ENCODE measurements around the gene ALDOB. TPM values are rescaled to one million over a fixed set of nuclear protein-coding genes. Genes with fewer than 3 reads are reported as not detected.

The ALDOB gene
- total and polyA plus RNA-seq, 7 experiments from 2014 or later, result not detected

DNA sequence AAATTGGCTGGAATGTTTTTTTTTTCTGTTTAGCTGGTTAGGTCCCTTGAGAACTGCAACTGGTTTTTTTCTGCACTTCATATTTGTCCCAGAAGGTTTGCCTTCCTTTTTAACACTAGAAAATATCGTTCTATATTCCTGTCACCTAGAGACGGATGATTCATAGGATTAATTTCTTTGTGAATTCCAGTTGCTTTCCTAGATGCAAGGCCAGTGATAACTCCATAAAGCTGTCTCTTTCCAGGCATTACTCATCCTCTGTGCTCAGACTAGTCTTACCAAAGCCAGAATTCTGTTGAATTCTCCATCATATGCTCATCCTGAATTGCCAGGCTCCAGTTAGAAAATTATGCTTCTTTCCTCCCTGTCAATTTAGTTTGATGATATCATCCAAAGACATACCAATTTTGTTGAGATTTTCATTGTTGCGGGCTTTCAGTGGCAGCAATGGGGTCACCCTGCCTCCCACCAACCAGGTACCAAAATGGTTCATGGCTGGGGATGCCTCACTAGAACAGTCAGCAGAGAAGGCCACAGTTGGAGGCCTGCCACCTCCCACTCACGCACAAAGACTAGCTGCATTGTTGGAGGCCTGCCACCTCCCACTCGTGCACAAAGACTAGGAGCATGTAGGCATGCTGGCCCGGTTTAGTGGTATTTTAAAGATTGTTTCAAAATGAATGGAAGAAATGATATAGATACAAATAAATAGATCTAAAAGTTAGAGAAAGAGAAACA, 59.3 kb downstream of the ALDOB start:
- Mint-ChIP-seq H3K27ac (no peak overlapping the region), H3K36me3 (peaks cover 0 to 7% (median 0%) of the 10 kb centered on the region in 5 donors), H3K27me3 (peaks cover 2 to 30% (median 14%) of the 10 kb centered on the region in 5 donors), H3K4me3 (no peak overlapping the region), H3K4me1 (no peaks in the 10 kb centered on the region), H3K9me3 (peaks cover 0 to 10% (median 2%) of the 10 kb centered on the region in 11 donors)
- no peak for ATAC-seq
- POLR2A ChIA-PET, result no interaction called here
- Histone ChIP-seq H3K4me3 (ENCODE audit: low read length) (no peak overlapping the region), H3K27me3 (ENCODE audit: control insufficient read depth in 2 of 2, insufficient read depth in 2 of 2, low read length in 2 of 2) (peaks cover 0 to 5% of the 10 kb centered on the region in 2 donors), H3K27ac (ENCODE audit: low read depth, low read length) (no peak overlapping the region), H3K4me1 (ENCODE audit: control insufficient read depth in 2 of 2, insufficient read depth in 2 of 2, low read length in 2 of 2) (no peaks in the 10 kb centered on the region), H3K9me3 (ENCODE audit: control insufficient read depth in 2 of 3, low read length in 3 of 3) (no peaks in the 10 kb centered on the region), H3K36me3 (ENCODE audit: control insufficient read depth in 2 of 3, insufficient read depth in 3 of 3, low read length in 3 of 3) (no peaks in the 10 kb centered on the region)
- DNase-seq, result no peak
- CTCF ChIA-PET, result no interaction called here
- intact Hi-C loops (cut with micrococcal nuclease), result no loop called here

DNA sequence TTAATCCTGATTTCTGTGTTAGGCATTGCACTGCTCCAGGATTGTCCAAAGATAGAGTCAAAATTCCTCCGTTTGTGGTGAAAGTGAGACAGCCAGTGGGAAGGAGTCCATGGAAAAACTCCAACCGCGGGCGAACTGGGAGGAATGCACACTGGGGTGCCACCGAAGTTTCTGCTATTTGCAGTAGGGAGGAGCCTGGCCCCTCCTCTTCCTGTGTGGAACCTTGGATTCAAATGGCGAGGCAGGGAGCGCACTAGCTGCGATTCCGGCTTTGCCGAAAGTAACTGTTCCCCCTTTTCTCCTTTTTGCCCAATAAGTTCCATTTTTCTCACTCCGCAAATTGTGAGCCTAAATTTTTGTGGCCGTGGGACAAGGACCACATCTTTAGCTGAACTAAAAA, 60.0 kb downstream of the ALDOB start:
- Histone ChIP-seq H3K27me3 (ENCODE audit: control insufficient read depth in 2 of 2, insufficient read depth in 2 of 2, low read length in 2 of 2) (peaks cover 0 to 5% of the 10 kb centered on the region in 2 donors), H3K9me3 (ENCODE audit: control insufficient read depth in 2 of 3, low read length in 3 of 3) (no peaks in the 10 kb centered on the region), H3K4me3 (ENCODE audit: low read length) (no peak overlapping the region), H3K36me3 (ENCODE audit: control insufficient read depth in 2 of 3, insufficient read depth in 3 of 3, low read length in 3 of 3) (no peaks in the 10 kb centered on the region), H3K4me1 (ENCODE audit: control insufficient read depth in 2 of 2, insufficient read depth in 2 of 2, low read length in 2 of 2) (no peaks in the 10 kb centered on the region), H3K27ac (ENCODE audit: low read depth, low read length) (no peak overlapping the region)
- peaks cover 0 to 10% (median 2%) of the 10 kb centered on the region in 11 donors for H3K9me3 Mint-ChIP-seq
- peaks cover 2 to 32% (median 14%) of the 10 kb centered on the region in 5 donors for H3K27me3 Mint-ChIP-seq
- intact Hi-C loops (cut with micrococcal nuclease), result no loop called here
- CTCF ChIA-PET, result no interaction called here
- no peak overlapping the region for H3K4me3 Mint-ChIP-seq
- ATAC-seq (no peak), DNase-seq (no peak)
- peaks cover 0 to 7% (median 0%) of the 10 kb centered on the region in 5 donors for H3K36me3 Mint-ChIP-seq
- POLR2A ChIA-PET, result no interaction called here
- no peak overlapping the region for H3K27ac Mint-ChIP-seq
- H3K4me1 Mint-ChIP-seq, result no peaks in the 10 kb centered on the region

DNA sequence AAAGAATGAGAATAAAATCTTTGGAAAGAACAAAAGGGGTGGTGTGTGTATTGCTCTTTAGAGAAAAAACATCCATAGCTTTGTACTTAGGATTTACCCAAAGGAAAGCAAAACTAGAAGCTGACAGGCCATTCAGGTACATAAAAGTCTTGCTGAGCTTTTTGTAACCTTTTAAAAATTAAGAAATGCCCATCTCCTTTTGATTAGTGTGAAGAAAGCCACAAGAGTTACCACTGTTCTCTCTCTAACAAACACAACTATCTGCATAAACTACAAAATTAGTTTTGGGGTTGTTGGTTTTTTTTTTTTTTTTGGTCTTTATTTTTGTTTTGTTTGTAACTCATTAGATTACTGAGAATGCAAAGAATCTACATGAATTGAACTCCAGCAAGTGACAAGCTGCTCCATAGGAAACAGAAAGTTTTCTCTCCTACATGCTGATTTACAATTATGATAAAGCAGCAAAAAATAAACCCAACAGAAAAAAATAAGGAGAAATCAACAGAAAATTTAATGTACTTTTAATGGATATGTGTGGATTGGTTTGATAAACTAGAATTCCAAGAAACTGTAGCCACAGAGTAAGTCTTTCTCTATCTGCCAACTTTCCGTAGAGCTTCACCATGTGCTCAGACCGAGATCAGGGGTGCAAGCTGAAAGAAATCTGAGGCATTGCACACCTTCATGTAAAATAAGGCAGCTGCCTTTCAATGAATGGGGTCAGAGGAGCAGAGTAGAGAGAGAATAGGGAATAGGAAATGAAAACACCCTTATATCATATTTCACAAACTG, 63.1 kb downstream of the ALDOB start:
- Histone ChIP-seq H3K4me3 (ENCODE audit: low read length) (no peak overlapping the region), H3K36me3 (ENCODE audit: control insufficient read depth in 2 of 3, insufficient read depth in 3 of 3, low read length in 3 of 3) (no peaks in the 10 kb centered on the region), H3K9me3 (ENCODE audit: control insufficient read depth in 2 of 3, low read length in 3 of 3) (no peaks in the 10 kb centered on the region), H3K27ac (ENCODE audit: low read depth, low read length) (no peak overlapping the region), H3K4me1 (ENCODE audit: control insufficient read depth in 2 of 2, insufficient read depth in 2 of 2, low read length in 2 of 2) (no peaks in the 10 kb centered on the region), H3K27me3 (ENCODE audit: control insufficient read depth in 2 of 2, insufficient read depth in 2 of 2, low read length in 2 of 2) (peaks cover 0 to 5% of the 10 kb centered on the region in 2 donors)
- Mint-ChIP-seq H3K27ac (no peak overlapping the region), H3K27me3 (peaks cover 2 to 27% (median 20%) of the 10 kb centered on the region in 5 donors), H3K36me3 (peaks cover 0 to 7% (median 0%) of the 10 kb centered on the region in 5 donors), H3K4me3 (no peak overlapping the region), H3K4me1 (no peaks in the 10 kb centered on the region), H3K9me3 (peaks cover 0 to 5% (median 0%) of the 10 kb centered on the region in 11 donors)
- ChIA-PET CTCF (no interaction called here), POLR2A (no interaction called here)
- ATAC-seq (no peak), DNase-seq (no peak)
- intact Hi-C loops (cut with micrococcal nuclease), result no loop called here

DNA sequence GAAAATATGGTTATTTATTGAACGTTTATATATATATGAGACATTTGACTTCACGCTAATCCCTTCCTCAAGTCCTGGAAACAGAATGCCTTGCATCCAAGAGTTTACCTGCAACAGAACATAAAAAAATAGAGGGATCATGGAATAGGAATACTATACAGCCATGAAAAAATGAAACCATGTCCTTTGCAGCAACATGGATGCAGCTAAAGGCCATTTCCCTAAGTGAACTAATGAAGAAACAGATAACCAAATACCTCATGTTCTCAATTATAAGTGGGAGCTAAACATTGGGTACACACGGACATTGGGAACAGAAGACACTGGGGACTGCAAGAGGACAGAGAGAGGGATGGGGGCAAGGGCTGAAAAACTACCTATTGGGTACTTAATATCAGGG, 63.8 kb downstream of the ALDOB start:
- DNase-seq (no peak), ATAC-seq (no peak)
- Histone ChIP-seq H3K4me3 (ENCODE audit: low read length) (no peak overlapping the region), H3K9me3 (ENCODE audit: control insufficient read depth in 2 of 3, low read length in 3 of 3) (no peaks in the 10 kb centered on the region), H3K27me3 (ENCODE audit: control insufficient read depth in 2 of 2, insufficient read depth in 2 of 2, low read length in 2 of 2) (peaks cover 0 to 5% of the 10 kb centered on the region in 2 donors), H3K27ac (ENCODE audit: low read depth, low read length) (no peak overlapping the region), H3K4me1 (ENCODE audit: control insufficient read depth in 2 of 2, insufficient read depth in 2 of 2, low read length in 2 of 2) (no peaks in the 10 kb centered on the region), H3K36me3 (ENCODE audit: control insufficient read depth in 2 of 3, insufficient read depth in 3 of 3, low read length in 3 of 3) (no peaks in the 10 kb centered on the region)
- Mint-ChIP-seq H3K4me1 (no peaks in the 10 kb centered on the region), H3K27me3 (peaks cover 2 to 28% (median 20%) of the 10 kb centered on the region in 5 donors), H3K9me3 (peaks cover 0 to 4% (median 0%) of the 10 kb centered on the region in 11 donors), H3K4me3 (no peak overlapping the region), H3K36me3 (peaks cover 0 to 7% (median 0%) of the 10 kb centered on the region in 5 donors), H3K27ac (no peak overlapping the region)
- ChIA-PET CTCF (no interaction called here), POLR2A (no interaction called here)
- intact Hi-C loops (cut with micrococcal nuclease), result no loop called here

Other genes starting within 250 kb of the ALDOB start
- under 1 TPM in 1 of 5 experiments, not detected in 4; 0.07 TPM for gene BAAT, start 50.8 kb downstream of the ALDOB start, total RNA-seq
- gene BAAT, start 50.8 kb downstream of the ALDOB start, polyA plus RNA-seq, result not detected
- 10 to 100 TPM in 3 of 5 experiments, 1 to 10 TPM in 2; 6.5 to 23.8 (median 11.5) TPM for gene MRPL50, start 37.2 kb downstream of the ALDOB start, total RNA-seq
- 10 to 100 TPM; 14.9 to 20.3 TPM for gene MRPL50, start 37.2 kb downstream of the ALDOB start, polyA plus RNA-seq
- gene ZNF189, start 36.9 kb downstream of the ALDOB start, total RNA-seq, result 10 to 100 TPM in 3 of 5 experiments, 1 to 10 TPM in 2; 8.5 to 25.0 (median 14.5) TPM
- 1 to 10 TPM; 3.1 to 3.5 TPM for gene ZNF189, start 36.9 kb downstream of the ALDOB start, polyA plus RNA-seq
- gene RNF20, start 98.1 kb upstream of the ALDOB start, total RNA-seq, result 10 to 100 TPM; 30.5 to 67.8 (median 45.9) TPM
- 10 to 100 TPM; 43.7 to 53.6 TPM for gene RNF20, start 98.1 kb upstream of the ALDOB start, polyA plus RNA-seq
- not detected for gene PPP3R2, start 159.2 kb upstream of the ALDOB start, total RNA-seq
- not detected for gene PPP3R2, start 159.2 kb upstream of the ALDOB start, polyA plus RNA-seq

Data from naive thymus-derived CD4-positive, alpha-beta T cell (primary cell).